AML-193 (cell line): ENCODE measurements around the gene FAM98C.

Source experiments
- DNase-seq, 2 experiments: peaks; one replicate each; lab custom pipeline; 2025; lab: John Stamatoyannopoulos, UW

The FAM98C gene

DNA sequence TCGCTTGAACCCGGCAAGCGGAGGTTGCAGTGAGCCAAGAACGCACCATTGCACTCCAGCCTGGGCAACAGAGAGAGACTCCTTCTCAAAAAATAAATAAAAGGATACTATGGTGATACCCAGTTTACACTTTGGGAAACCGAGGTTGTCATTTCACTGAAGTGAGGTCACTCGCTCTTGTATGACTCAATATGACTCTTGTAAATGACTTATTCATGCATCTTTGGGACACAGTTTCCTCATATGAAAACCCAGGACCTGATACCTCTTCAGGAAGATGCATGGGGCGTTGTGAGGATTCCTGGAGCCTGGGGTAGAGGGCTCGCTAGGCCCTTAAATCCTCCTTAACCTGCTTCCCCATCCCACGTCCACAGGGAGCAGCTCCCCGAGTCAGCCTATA is 24.0 kb upstream of the FAM98C start:
- DNase-seq = no peak

DNA sequence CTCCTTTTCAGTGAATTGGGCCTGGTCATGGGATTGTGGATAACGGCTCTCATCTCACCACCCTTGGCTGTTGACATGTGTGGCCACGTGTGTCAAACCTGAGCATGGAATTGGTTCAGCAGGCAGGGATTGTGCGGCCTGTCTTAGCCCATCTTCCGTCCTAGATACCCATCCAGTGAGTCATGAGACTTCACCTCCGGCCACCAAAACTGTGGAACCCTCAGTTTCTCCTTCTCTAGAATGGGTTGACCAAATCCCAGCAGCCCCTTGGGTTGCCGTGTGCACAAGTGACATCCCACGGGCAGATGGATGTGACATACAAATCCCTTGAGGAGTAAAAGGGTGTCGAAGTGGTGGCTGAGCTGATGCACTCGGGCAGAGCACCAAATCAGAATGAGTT is 21.8 kb upstream of the FAM98C start:
- DNase-seq = no peak

DNA sequence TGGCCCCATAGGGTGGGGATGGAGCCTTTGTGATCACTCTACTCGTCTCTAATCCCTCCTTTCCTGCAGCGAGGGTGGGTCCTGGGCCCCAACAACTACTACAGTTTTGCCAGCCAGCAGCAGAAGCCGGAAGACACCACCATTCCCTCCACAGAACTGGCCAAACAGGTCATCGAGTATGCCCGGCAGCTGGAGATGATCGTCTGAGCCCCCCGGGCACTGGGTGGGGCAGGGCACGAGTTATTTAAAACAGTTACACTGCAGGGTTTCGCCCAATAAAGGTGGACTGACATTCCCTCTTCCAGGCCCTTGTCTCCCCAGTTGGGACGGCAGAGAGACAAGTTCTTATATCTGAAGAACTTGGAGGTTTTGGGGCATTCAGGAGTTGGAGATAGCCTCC is 19.7 kb upstream of the FAM98C start:
- DNase-seq = no peak

DNA sequence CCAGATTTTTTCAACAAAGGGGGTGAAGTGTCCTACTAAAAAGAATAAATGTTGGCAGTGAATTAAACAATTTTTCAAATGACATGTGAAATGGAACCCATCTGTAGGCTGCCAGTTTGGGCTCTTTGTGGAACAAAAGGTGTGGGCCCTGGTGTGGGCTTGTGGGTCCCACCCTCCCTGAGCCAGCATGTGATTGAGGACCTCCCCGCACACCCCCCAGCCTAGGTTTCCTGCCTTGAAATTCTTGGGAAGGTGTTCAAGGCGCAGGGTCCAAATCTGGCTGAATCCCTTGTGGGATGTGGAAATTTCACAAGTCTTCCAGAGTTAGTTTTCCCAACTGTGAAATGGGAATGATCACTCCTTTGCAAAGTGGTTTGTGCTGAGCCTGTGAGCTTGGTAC is 19.1 kb upstream of the FAM98C start:
- DNase-seq = no peak

DNA sequence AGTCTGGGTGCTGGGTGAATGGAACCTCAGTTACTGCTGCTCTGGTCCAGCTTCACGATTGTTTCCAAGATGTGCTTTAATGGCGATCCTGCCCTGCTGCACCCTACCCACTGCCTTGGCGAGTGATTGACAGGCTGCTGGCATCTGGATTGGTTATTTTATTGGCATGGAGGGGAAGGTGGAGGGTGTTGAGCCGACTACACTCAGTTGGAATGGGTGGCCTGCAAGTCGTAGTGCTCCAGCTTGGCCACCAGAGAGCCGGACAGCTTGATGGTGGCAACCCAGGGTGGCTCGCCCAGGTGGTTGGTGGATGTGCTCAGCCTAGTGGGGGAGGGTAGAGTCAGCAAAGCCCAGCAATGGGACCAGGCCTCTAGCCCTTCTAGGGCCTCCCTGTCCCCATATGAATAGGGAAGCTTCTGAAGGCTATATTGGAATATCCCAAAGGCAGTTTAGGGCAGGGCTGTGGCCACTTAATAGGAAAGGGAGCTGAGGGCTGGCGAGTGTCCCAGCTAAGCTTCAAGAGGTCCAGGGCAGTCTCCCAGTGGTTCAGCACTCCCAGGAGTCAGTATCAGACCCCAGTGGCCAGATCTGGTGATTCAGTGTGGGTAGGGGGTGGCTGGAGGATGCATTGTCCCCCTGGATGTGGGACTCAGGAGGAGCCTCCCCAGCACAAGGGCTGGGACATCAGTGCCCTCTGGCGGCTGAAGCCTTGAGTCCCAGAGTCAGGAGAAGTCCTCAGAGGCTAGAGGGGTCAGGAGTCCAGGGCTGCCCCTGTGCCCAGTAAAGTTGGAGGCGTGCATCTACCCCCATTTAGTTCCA is 18.5 kb upstream of the FAM98C start:
- no peak for DNase-seq

DNA sequence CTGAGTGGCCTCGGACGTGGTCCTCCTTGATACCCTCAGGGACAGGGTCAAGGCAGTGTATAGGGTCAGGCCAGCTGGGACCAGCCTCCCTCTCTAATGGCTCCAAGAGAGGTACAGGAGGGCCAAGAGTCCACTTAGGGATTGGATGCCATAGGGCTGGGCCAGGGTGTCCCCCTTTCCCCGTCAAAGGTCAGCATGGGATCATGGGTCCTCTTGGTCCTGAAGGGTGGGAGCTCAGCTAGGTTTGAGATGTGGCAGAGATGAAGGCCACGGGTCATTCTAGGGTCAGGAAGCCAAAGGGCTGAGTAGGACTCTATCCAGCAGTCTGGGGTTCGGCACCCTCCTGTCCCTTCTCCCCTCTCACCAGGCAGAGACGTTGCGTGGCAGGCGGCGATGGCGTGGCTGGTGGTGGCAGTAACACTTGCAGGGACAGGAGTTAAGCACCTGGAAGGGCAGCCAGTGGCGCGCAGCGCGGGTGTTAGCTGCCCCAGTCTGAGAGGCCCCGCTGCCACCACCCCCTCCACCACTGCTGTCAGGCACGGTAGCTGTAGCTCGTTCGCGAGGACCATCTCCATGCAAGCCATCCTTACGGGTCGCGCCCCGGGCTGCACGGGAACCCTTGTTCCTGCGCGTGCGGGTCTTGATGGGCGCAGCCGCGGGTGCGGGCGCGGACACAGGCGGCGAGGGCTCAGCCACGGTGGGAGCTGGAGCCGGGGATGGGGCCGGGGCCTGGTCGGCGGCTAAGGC is 17.7 kb upstream of the FAM98C start:
- DNase-seq = no peak

DNA sequence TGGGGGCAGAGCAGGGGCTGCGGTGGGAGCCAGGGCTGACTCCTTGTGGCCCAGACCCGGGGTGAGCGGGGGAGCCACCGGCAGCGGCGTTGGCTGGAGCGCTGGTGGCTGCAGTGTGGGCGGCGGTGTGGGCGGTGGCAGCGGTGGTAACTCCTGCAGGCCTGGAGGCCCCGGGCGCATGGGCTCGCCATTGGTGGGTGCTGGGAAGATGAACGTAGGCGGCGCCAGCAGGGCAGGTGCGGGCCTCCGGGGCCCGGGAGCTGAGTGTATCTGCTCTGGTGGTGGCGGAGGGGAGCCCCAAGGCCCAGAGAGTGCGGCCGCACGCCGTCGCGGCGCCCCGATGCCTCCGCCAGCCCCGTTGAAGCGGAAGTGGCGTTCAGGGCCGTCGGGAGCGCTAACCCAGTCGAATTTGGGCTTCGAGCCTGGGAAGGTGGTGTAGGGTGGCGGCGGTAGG is 17.1 kb upstream of the FAM98C start:
- no peak for DNase-seq

DNA sequence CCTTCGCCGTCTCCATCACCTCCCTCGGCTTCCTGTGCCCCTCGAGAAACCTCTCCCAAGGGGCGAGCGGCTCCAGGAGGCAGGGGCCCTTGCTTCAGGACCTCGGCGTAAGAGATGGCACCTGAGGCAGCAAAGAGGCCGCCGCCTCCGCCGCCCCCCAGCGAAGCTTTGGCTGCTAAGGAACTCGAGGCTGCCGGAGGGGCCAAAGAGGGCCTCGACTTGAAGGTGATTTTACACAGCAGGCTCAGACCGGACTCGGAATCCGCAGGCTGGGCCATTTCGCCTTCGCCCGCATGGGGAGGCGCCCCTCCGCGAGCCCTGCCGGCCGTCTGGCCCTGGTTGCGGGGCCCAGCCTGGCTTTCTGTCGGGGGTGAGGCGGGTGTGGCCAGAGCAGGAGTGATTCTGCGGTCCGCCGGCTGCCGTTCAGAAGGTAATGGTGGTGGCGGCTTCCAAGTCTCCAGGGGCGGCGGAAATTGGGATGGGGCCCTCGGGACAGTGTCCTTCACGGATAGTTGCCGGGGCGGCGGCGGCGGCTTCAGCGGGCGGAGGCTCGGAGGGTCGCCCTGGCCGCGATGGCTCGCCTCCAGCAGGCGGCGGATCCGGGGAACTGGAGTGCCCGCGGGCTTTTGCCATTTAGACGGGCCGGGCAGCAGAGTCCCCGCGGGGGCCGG is 16.5 kb upstream of the FAM98C start:
- DNase-seq = no peak

DNA sequence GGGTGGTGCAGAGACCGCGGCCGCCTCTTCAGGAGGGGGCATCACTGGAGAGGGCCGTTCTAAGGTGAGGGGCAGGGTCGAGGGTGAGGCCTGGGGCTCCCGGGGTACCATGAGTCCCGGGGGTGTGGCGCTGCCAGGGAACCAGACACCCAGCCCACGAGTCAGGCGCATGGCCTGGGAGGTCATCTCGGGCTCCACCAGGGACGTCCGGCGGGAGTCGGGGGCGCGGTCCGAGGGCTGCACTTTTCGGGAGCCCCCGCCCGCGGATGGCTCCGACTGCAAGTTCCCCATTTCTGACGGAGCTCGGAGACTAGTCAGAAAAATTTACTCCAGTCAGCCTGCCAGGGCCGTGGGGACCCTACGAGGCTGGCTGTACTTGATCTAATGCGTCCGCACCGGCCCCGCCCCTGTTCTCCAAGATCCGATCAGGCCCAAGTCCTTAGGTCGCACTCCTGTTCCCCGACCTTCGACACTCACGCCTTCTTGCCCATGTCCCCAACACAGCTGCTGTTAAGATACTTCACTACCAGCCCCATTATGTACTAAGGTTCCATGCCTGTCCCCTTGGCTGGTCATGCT is 15.8 kb upstream of the FAM98C start:
- no peak for DNase-seq

DNA sequence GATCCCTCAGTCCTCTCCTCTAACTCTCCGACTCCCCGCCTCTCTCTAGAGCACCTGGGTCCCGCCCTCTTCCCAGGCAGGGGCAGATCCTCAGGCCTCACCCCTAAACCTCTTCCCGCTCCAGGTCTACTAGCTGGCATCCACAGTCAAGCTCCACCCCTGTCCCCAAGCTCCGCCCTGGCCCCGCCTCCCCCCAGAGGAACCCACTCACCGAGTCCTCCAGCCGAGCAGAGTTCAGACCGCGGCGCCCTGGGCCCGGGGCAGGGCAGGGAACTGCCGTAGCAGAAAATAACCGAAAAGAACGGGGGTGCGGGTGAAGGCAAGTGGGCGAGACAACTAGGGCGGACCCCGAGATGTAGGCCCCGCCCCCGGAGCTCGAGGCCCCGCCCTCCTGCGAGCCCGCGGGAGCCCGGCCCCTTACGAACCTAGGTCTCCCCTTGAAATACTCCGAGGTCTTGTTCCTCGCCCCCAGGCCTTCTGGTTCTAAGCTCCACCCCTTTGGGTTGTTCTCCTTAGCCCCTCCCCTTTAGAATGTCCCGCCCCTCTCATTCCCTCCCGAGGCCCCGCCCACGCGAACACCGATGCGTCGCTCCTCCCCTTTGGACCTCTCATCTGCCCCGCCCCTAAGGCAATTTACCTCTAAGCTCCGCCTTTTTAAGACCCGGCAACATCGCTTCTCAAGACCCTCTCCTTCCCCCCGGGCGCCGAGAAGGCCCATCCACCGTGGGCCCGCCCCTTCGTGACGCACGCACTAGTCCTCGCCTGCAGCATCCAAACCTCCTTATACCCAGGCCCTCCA is 15.1 kb upstream of the FAM98C start, which contains the start of gene GGN:
Gene GGN (minus strand): TSS at position 485 of the 799 bp plus-strand sequence. CDS start 773 bp downstream, outside the sequence.
- peak; percentile 17 to 51 for DNase-seq

DNA sequence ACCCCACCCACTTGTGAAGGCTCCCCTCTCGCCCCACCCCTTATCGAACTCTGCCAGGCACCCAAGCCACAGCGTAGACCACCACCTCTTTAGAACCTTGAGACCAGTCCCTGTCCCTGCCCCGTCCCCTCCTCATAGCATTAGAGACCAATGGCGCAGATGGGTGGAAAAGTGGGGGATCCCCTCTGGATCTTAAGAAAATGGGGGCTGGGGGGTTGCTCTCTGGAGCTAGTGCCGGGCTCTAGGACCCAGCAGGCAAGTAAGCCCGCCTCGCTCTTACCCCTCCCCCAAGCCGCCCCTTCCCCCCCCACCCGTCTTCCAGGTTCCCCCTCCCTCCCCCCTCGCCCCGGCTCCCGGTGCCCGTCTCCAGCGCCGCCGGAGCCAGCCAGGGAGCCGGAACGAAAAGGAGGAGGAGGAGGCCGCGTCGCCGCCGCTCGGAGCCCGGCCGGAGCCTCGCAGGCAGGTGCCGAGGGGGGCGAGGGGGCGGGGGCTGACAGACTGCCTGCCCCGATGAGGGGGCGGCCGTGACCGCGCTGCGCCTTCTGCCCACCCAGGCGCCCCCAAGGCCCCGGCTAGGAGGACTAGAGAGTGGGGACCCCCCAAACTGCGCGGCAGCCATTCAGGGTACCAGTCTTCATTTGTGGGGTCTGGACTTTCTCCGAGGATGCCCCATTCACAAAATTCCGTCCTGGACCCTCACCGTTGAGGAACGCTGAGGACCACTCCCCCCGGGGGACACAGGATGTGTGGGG is 14.4 kb upstream of the FAM98C start, which contains the start of gene SPRED3:
Gene SPRED3 (plus strand): TSS at position 349 of the 752 bp plus-strand sequence. CDS start 1,606 bp downstream, outside the sequence.
- no peak for DNase-seq

DNA sequence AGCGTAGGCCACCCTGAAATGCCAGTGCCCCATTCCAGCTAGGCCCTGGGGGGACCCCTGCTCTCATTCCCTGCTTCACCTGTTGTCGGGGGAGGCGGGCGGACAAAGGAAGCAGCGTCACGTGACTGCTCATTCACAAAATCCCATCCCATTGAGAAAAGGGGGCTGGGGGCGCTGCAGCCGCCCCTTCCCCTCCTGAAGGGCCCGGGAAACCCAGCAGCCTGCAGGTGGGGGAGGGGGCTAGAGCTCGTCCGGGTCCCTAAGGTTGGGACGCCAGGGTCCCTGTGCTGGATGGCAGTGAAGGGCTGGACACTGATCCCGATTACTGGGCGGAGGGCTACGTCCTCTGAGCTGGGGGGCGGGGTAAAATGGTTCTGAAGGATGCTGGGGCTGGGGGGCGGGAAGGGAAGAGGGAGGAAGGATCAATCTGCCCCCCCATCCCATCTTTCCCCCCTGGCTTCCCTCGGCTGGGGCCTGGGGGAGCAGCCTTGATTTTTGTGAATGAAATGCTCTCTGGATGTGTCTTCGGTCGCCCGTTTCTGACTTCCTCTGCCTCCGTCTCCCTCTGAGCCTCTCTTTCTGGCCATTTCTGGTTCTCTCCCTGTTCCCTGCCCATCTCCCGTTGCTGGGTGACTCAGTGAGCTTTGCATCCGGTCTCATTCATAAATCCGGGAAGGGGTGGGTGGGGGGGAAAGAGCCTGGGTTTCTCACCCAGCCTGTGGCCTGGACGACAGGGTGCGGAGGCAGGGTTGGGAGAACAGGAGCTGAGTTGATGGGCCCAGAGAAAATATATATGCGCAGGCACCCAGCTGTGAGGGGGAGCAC is 13.6 kb upstream of the FAM98C start:
- no peak for DNase-seq

DNA sequence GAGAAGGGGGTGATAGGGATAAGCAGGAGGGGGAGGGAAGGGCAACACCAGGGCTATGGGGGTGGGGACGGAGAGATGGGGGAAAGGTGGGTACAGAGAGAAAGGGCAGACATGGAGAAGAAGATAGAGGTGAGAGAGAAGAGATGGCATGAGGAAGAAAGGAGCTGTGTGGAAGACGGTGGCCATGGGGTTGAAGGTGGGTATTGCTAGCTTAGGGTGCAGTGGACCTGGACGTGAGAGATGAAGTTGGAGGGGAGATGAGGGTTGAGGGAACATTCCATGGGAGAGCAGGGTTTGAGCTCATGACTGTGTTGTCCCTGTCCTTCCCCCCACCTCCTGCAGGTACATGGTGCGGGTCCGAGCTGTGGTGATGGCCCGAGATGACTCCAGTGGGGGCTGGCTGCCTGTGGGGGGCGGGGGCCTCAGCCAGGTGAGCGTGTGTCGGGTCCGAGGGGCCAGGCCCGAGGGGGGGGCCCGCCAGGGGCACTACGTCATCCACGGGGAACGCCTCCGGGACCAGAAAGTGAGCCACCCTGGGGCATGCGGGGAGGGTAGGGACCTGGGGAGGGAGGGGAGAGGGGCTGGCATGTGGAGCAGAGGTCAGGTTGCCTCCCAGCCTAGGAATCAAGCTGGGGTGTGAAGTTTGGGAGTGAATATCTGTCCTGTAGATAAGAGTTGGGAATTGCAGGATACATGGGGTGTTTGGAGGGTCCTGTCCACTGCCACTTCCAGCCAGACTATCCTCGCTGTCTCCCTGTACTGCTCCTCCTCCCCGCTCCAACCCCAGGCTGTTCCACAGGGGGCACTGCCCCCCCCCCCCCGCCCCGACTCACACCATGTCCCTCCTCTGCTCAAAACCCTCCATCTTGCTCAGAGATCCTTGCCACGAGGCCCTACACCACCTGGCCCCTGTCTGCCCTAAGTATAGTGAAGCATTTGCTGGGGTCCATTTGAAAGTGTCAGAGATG is 12.7 kb upstream of the FAM98C start:
- DNase-seq = no peak

DNA sequence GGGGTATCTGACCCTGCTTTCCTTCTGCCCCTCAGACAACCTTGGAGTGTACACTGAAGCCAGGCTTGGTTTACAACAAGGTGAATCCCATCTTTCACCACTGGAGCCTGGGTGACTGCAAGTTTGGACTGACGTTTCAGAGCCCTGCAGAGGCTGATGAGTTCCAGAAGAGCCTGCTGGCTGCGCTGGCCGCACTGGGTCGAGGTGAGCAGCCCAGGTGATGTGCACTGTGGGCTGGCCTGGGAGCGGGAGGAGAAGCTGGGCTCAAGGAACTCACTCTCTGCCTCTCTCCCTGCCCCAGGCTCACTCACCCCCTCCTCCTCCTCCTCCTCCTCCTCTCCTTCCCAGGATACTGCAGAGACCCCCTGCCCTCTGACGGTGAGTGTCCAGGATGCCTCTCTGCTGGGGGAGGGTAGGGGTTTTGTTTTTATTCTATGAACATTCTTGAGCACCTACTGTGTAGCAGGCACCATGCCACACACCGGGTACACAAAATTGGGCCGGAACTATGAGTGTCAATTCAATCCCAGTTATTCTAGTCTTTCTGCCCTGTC is 10.9 kb upstream of the FAM98C start:
- no peak for DNase-seq

DNA sequence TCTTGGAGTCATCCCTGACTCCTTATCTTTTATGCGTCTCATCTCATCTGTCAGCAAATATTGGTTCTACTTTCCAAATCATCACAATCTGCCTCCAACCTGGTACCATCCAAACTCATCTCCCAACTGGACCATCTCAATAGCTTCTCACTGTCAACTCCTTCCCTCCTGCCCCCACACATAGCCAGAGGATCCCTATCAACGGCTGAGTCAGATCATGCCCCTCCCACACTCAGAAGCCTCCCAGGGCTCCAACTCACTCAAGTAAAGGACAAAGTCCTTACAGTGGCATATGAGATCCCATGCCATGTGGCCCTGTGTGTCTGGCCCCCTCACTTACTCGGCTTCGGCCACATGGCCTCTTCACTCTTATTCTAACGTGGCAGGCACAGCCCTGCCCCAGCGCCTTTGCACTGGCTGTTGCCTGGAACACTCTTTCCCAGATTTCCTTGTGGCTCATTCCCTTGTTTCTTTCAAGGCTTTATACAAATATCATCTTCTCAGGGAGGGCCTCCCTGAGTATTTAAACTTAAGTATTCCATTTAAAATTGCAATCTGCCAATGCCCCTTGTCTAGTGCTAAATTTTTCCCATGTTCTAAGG is 10.1 kb upstream of the FAM98C start:
- DNase-seq = no peak

DNA sequence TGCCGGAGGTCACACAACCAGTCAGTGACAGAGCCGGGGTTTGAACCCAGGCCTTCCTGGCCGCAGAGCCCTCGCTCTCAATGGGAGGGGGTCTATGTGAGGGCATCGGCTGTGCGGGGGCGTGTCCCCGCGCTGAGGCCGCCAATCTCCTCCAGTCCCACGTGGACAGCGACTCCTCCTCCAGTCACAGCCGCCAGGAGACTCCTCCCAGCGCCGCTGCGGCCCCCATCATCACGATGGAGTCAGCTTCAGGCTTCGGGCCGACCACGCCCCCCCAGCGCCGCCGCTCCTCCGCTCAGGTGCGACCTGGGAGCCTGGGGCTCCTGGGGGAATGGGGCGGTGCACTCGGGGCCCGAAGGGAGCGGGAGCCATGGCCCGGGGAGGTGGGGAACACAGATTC is 8.4 kb upstream of the FAM98C start:
- no peak for DNase-seq

DNA sequence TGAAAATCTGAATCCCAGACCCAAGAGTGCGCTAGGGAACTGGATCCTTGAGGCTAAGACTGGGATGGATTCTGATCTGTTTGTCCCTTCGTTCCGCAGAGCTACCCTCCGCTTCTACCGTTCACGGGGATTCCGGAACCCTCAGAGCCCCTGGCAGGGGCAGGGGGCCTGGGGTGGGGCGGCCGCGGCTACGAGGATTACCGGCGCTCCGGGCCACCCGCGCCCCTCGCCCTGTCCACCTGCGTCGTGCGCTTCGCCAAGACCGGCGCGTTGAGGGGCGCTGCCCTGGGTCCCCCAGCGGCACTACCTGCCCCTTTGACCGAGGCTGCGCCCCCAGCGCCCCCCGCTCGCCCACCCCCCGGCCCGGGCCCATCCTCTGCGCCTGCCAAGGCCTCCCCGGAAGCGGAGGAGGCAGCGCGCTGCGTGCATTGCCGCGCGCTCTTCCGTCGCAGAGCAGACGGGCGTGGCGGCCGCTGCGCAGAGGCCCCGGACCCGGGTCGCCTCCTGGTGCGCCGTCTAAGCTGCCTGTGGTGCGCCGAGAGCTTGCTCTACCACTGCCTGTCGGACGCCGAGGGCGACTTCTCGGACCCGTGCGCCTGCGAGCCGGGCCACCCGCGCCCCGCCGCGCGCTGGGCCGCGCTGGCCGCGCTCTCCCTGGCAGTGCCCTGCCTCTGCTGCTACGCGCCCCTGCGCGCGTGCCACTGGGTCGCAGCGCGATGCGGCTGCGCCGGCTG is 7.3 kb upstream of the FAM98C start:
- no peak for DNase-seq
